Sigmoid colon (tissue), 7 donors: ENCODE data around the gene SMIM28. TPM values are rescaled to one million over a fixed set of nuclear protein-coding genes. Genes with fewer than 3 reads are reported as not detected.

ENCODE experiments used
- DNase-seq: peaks from one replicate; pipeline ENCODE4 v3.0.0-alpha.2; 2019
- H3K27ac ChIP-seq, 4 donors: fragments of 200-600 bp; sonication (generic); one replicate each; pipeline ENCODE4 v1.5.1; 2016 to 2019; ENCODE audit warnings: mild to moderate bottlenecking in 1 of 4
- H3K27me3 ChIP-seq, 3 donors: fragments of 200-600 bp; sonication (generic); one replicate each; pipeline ENCODE4 v1.5.1; 2019; ENCODE audit warnings: mild to moderate bottlenecking in 1 of 3
- H3K36me3 ChIP-seq, 4 donors: fragments of 200-600 bp; sonication (generic); one replicate each; pipeline ENCODE4 v1.5.1; 2016 to 2019
- H3K4me1 ChIP-seq, 4 donors: fragments of 200-600 bp; sonication (generic); one replicate each; pipeline ENCODE4 v1.5.1; 2017 to 2019
- H3K4me3 ChIP-seq, 4 donors: fragments of 200-600 bp; sonication (generic); one replicate each; pipeline ENCODE4 v1.5.1; 2017 to 2019; ENCODE audit warnings: mild to moderate bottlenecking in 2 of 4, moderate library complexity in 1 of 4
- H3K9me3 ChIP-seq, 4 donors: fragments of 200-600 bp in 3 of 4; sonication (generic) in 3 of 4; one replicate each; pipeline versions ENCODE4 v1.5.1 to v1.6.1; 2013 to 2019
- CTCF ChIP-seq, 4 experiments: fragments of 450-650 bp in 3 of 4; fragments of 200-600 bp in 1 of 4; IDR thresholded peaks; one replicate each; pipeline ENCODE4 v1.5.1; 2016 to 2019; ENCODE audit warnings: antibody characterized with exemption in 4 of 4, mild to moderate bottlenecking in 3 of 4, moderate library complexity in 2 of 4
- EP300 ChIP-seq, 4 donors: sonication (generic); formaldehyde crosslinking; IDR thresholded peaks; one replicate each; pipeline ENCODE4 v1.6.1; 2017; ENCODE audit warnings: antibody characterized with exemption in 4 of 4
- POLR2A ChIP-seq, 2 donors: fragments of 450-650 bp; IDR thresholded peaks; one replicate each; pipeline ENCODE4 v1.6.1; 2016; ENCODE audit warnings: antibody characterized with exemption in 2 of 2, mild to moderate bottlenecking in 2 of 2, moderate library complexity in 2 of 2
- POLR2AphosphoS5 ChIP-seq, 4 donors: sonication (generic); formaldehyde crosslinking; IDR thresholded peaks; one replicate each; pipeline ENCODE4 v1.6.1; 2017; ENCODE audit warnings: antibody characterized with exemption in 4 of 4
- WGBS, 2 donors: extraction: QIAGEN DNeasy Blood & Tissue Kit; methylation state at CpG; one replicate each; pipeline ENCODE4 v1.1.7; 2013; 5-methylcytosine and 5-hydroxymethylcytosine counted together
- intact Hi-C: fragments of 100-400 bp; cut with DNase I; formaldehyde crosslinking; loops from one replicate; pipeline ENCODE4 v1.15.1; 2023
- polyA plus RNA-seq, 3 donors: library from polyadenylated mRNA; stranded (reverse); fragments of 200-250 nt; gene quantifications; one replicate each; pipeline ENCODE4 v1.2.3, GENCODE V29; 2013
- total RNA-seq, 4 donors: library from RNA; depleted of rRNA; stranded (reverse); fragments of >200 nt; gene quantifications; one replicate each; pipeline ENCODE4 v1.1.0, GENCODE V29; 2016
- donor health status: healthy with polysubstance abuse.
- donor health status: Bipolar disorder and iron deficiency.
- donor health status: healthy.

SMIM28 gene
- total and polyA plus RNA-seq, 7 donors: 0.66 to 5.3 (median 4.6) TPM; not detected in 2

- 82 to 93% methylated on average over 1 of the region's 1 CpG for WGBS, 2 donors
Observed at GRCh38 chr6:138341176-138341575, 36.5 kb upstream of the SMIM28 start.

GRCh38 chr6:138343112-138343511, 34.6 kb upstream of the SMIM28 start:
- Histone ChIP-seq H3K36me3 (no peaks in the 10 kb centered on the region), H3K4me1 (peaks cover 0 to 9% (median 3%) of the 10 kb centered on the region in 4 donors), H3K27ac (no peak overlapping the region), H3K9me3 (no peaks in the 10 kb centered on the region), H3K4me3 (no peak overlapping the region), H3K27me3 (no peaks in the 10 kb centered on the region)
- intact Hi-C loops: no loop called here
- TF ChIP-seq POLR2A (IDR thresholded peaks at IDR 0.05): no peak
- no peak for TF ChIP-seq EP300 (IDR thresholded peaks at IDR 0.05)
- TF ChIP-seq POLR2AphosphoS5 (IDR thresholded peaks at IDR 0.05): no peak
- TF ChIP-seq CTCF (IDR thresholded peaks at IDR 0.05): no peak
- no peak for DNase-seq

More at GRCh38 chr6:138341176-138341575, 36.5 kb upstream of the SMIM28 start:
- H3K4me1 ChIP-seq: no peaks in the 10 kb centered on the region
- H3K27me3 ChIP-seq: no peaks in the 10 kb centered on the region
- DNase-seq: no peak
- no peaks in the 10 kb centered on the region for H3K36me3 ChIP-seq
- TF ChIP-seq EP300 (IDR thresholded peaks at IDR 0.05) (no peak), CTCF (IDR thresholded peaks at IDR 0.05) (no peak), POLR2A (IDR thresholded peaks at IDR 0.05) (no peak), POLR2AphosphoS5 (IDR thresholded peaks at IDR 0.05) (no peak)
- H3K4me3 ChIP-seq: no peak overlapping the region
- H3K9me3 ChIP-seq: no peaks in the 10 kb centered on the region
- intact Hi-C loops: no loop called here
- H3K27ac ChIP-seq: no peak overlapping the region

GRCh38 chr6:138345565-138346285, 32.0 kb upstream of the SMIM28 start:
- intact Hi-C loops: no loop called here
- TF ChIP-seq EP300 (IDR thresholded peaks at IDR 0.05) (no peak), POLR2A (IDR thresholded peaks at IDR 0.05) (no peak), POLR2AphosphoS5 (IDR thresholded peaks at IDR 0.05) (no peak), CTCF (IDR thresholded peaks at IDR 0.05) (no peak)
- Histone ChIP-seq H3K27ac (no peak overlapping the region), H3K36me3 (no peaks in the 10 kb centered on the region), H3K9me3 (no peaks in the 10 kb centered on the region), H3K4me1 (peaks cover 0 to 17% (median 8%) of the 10 kb centered on the region in 4 donors), H3K27me3 (no peaks in the 10 kb centered on the region), H3K4me3 (no peak overlapping the region)
- DNase-seq: no peak
- 81 to 82% methylated on average over 2 of the region's 2 CpGs for WGBS, 2 donors

GRCh38 chr6:138346302-138347195, 31.2 kb upstream of the SMIM28 start:
- no peak for DNase-seq
- Histone ChIP-seq H3K27me3 (no peaks in the 10 kb centered on the region), H3K4me1 (peaks cover 0 to 17% (median 8%) of the 10 kb centered on the region in 4 donors), H3K36me3 (no peaks in the 10 kb centered on the region), H3K27ac (no peak overlapping the region), H3K4me3 (no peak overlapping the region), H3K9me3 (no peaks in the 10 kb centered on the region)
- TF ChIP-seq CTCF (IDR thresholded peaks at IDR 0.05) (no peak), EP300 (IDR thresholded peaks at IDR 0.05) (no peak), POLR2A (IDR thresholded peaks at IDR 0.05) (no peak), POLR2AphosphoS5 (IDR thresholded peaks at IDR 0.05) (no peak)
- intact Hi-C loops: no loop called here
- 68 to 71% methylated on average over 2 of the region's 2 CpGs for WGBS, 2 donors
